K562 (cell line): ENCODE measurements around the gene NUP153. TPM values are rescaled to one million over a fixed set of nuclear protein-coding genes. Genes with fewer than 3 reads are reported as not detected.
A peak's percentile ranks its signal among the peaks of the same experiment; 100 is the strongest.

Source experiments
- ELF4 ChIP-seq: fragments of 450-650 bp; formaldehyde crosslinking; IDR thresholded peaks from 2 replicates; pipeline ENCODE4 v1.4.0; 2022; ENCODE audit warnings: missing genetic modification characterization
- ETV1 ChIP-seq: fragments of 450-650 bp; conservative IDR thresholded peaks from 2 replicates; pipeline ENCODE4 v1.6.1; 2016; ENCODE audit warnings: missing genetic modification characterization, control low read depth, low read depth, missing compliant biosample characterization
- HMG20A ChIP-seq: fragments of 450-650 bp; formaldehyde crosslinking; conservative IDR thresholded peaks from 2 replicates; pipeline ENCODE4 v1.4.0; 2020; ENCODE audit warnings: mild to moderate bottlenecking, mixed read lengths
- HNRNPH1 ChIP-seq: fragments of 200-400 bp; formaldehyde crosslinking; optimal IDR thresholded peaks from 2 replicates; pipeline ENCODE3; 2017; ENCODE audit warnings: low read depth, mild to moderate bottlenecking, low read length, moderate library complexity
- NRF1 ChIP-seq, 2 experiments: fragments of 450-650 bp; IDR thresholded peaks in 1 of 2; conservative IDR thresholded peaks in 1 of 2; 2 replicates each; pipeline ENCODE4 v1.6.1; 2014; ENCODE audit warnings: mild to moderate bottlenecking in 2 of 2
- RAD21 ChIP-seq, 2 experiments: fragments of 250-450 bp in 1 of 2; fragments of 450-650 bp in 1 of 2; sonication (Bioruptor Pico) in 1 of 2; formaldehyde crosslinking in 1 of 2; IDR thresholded peaks in 1 of 2; conservative IDR thresholded peaks in 1 of 2; 2 replicates each; pipeline versions ENCODE4 v1.4.0 to v1.8.0; 2020 to 2022; ENCODE audit warnings: mild to moderate bottlenecking in 2 of 2, moderate library complexity in 1 of 2
- RBM17 ChIP-seq: fragments of 200-400 bp; formaldehyde crosslinking; IDR thresholded peaks from 2 replicates; pipeline ENCODE4 v1.6.1; 2017; ENCODE audit warnings: low read depth, mild to moderate bottlenecking, low read length, borderline replicate concordance
- SMARCC2 ChIP-seq: fragments of 450-650 bp; IDR thresholded peaks from 2 replicates; pipeline ENCODE4 v1.6.1; 2017; ENCODE audit warnings: antibody characterized with exemption, moderate library complexity, mild to moderate bottlenecking, low read depth
- TAF15 ChIP-seq: fragments of 200-400 bp; formaldehyde crosslinking; IDR thresholded peaks from 2 replicates; pipeline ENCODE4 v1.6.1; 2017; ENCODE audit warnings: mild to moderate bottlenecking, low read depth, low read length, moderate library complexity
- ZKSCAN1 ChIP-seq: fragments of 150-350 bp; IDR thresholded peaks from 2 replicates; pipeline ENCODE4 v1.6.1; 2016; ENCODE audit warnings: low read depth, low read length
- ZNF408 ChIP-seq: fragments of 250-450 bp; sonication (Bioruptor Pico); IDR thresholded peaks from 2 replicates; pipeline ENCODE4 v1.4.0; 2020; ENCODE audit warnings: low read depth, mild to moderate bottlenecking, moderate library complexity
- polyA plus RNA-seq, 8 experiments: library from polyadenylated mRNA; depleted of rRNA in 4 of 8; stranded (reverse) in 5 of 8; unstranded in 3 of 8; fragments of >200 nt; fragmentation: Nextera tagmentation in 2 of 8; fragmentation: Illumina TruSeq in 1 of 8; extraction: Ambion mirVana in 2 of 8; extraction: Trizol in 1 of 8; gene quantifications; 2 replicates each; pipeline versions ENCODE4 v1.2.1 to v1.2.3, GENCODE V29; 2011 to 2014; ENCODE audit warnings: inconsistent platforms in 1 of 8, missing spikeins in 1 of 8
- total RNA-seq, 7 experiments: library from RNA; depleted of rRNA in 6 of 7; stranded (reverse); fragments of >200 nt in 6 of 7; fragmentation: Illumina TruSeq in 2 of 7; extraction: Trizol in 2 of 7; gene quantifications; 2 replicates each; pipeline versions ENCODE4 v1.2.1 to v1.2.3, GENCODE V29; 2011 to 2021; ENCODE audit warnings: low replicate concordance in 1 of 7
- TF ChIP-seq, protein P1 (sequence below): fragments of 450-650 bp; IDR thresholded peaks from 2 replicates; pipeline ENCODE4 v1.6.1; 2016; ENCODE audit warnings: mild to moderate bottlenecking, moderate library complexity
- TF ChIP-seq, protein P2 (sequence below): fragments of 450-650 bp; formaldehyde crosslinking; IDR thresholded peaks from 2 replicates; pipeline ENCODE4 v1.4.0; 2022; ENCODE audit warnings: missing genetic modification characterization

The NUP153 gene
- total and polyA plus RNA-seq, 9 of the 15 experiments (the other 6 are each of a cell fraction or from before 2014, with no cell fraction given): 21.9 to 110 (median 84.8) TPM

DNA sequence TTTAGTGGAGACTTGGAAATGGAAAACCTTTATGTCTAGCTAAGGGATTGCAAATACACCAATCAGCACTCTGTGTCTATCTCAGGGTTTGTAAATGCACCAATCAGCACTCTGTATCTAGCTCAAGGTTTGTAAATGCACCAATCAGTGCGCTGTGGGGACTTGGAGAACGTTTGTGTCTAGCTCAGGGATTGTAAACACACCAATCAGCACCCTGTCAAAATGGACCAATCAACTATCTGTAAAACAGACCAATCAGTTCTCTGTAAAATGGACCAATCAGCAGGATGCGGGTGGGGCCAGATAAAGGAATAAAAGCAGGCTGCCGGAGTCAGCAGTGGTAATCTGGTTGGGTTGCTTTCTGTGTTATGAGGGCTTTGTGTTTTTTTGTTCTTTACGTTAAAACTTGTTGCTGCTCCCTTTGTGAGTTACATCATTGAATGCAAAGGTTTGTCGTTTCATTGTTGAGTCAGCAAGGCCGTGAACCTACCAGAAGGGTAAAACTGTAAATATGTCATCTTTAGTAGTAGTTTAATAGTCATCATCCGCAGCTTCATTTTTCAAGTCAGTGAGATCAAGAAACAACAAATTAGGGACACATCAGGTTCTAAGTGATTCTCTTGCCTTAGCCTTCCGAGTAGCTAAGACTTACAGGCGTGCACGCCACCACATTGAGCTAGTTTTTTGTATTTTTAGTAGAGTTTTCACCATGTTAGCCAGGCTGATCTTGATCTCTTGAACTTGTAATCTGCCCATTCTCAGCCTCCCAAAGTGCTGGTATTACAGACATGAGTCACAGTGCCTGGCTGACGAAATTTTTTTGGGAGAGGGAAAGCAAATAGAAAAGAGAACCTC is 22.7 kb upstream of the NUP153 start (continued):
- TF ChIP-seq, protein P1, sequence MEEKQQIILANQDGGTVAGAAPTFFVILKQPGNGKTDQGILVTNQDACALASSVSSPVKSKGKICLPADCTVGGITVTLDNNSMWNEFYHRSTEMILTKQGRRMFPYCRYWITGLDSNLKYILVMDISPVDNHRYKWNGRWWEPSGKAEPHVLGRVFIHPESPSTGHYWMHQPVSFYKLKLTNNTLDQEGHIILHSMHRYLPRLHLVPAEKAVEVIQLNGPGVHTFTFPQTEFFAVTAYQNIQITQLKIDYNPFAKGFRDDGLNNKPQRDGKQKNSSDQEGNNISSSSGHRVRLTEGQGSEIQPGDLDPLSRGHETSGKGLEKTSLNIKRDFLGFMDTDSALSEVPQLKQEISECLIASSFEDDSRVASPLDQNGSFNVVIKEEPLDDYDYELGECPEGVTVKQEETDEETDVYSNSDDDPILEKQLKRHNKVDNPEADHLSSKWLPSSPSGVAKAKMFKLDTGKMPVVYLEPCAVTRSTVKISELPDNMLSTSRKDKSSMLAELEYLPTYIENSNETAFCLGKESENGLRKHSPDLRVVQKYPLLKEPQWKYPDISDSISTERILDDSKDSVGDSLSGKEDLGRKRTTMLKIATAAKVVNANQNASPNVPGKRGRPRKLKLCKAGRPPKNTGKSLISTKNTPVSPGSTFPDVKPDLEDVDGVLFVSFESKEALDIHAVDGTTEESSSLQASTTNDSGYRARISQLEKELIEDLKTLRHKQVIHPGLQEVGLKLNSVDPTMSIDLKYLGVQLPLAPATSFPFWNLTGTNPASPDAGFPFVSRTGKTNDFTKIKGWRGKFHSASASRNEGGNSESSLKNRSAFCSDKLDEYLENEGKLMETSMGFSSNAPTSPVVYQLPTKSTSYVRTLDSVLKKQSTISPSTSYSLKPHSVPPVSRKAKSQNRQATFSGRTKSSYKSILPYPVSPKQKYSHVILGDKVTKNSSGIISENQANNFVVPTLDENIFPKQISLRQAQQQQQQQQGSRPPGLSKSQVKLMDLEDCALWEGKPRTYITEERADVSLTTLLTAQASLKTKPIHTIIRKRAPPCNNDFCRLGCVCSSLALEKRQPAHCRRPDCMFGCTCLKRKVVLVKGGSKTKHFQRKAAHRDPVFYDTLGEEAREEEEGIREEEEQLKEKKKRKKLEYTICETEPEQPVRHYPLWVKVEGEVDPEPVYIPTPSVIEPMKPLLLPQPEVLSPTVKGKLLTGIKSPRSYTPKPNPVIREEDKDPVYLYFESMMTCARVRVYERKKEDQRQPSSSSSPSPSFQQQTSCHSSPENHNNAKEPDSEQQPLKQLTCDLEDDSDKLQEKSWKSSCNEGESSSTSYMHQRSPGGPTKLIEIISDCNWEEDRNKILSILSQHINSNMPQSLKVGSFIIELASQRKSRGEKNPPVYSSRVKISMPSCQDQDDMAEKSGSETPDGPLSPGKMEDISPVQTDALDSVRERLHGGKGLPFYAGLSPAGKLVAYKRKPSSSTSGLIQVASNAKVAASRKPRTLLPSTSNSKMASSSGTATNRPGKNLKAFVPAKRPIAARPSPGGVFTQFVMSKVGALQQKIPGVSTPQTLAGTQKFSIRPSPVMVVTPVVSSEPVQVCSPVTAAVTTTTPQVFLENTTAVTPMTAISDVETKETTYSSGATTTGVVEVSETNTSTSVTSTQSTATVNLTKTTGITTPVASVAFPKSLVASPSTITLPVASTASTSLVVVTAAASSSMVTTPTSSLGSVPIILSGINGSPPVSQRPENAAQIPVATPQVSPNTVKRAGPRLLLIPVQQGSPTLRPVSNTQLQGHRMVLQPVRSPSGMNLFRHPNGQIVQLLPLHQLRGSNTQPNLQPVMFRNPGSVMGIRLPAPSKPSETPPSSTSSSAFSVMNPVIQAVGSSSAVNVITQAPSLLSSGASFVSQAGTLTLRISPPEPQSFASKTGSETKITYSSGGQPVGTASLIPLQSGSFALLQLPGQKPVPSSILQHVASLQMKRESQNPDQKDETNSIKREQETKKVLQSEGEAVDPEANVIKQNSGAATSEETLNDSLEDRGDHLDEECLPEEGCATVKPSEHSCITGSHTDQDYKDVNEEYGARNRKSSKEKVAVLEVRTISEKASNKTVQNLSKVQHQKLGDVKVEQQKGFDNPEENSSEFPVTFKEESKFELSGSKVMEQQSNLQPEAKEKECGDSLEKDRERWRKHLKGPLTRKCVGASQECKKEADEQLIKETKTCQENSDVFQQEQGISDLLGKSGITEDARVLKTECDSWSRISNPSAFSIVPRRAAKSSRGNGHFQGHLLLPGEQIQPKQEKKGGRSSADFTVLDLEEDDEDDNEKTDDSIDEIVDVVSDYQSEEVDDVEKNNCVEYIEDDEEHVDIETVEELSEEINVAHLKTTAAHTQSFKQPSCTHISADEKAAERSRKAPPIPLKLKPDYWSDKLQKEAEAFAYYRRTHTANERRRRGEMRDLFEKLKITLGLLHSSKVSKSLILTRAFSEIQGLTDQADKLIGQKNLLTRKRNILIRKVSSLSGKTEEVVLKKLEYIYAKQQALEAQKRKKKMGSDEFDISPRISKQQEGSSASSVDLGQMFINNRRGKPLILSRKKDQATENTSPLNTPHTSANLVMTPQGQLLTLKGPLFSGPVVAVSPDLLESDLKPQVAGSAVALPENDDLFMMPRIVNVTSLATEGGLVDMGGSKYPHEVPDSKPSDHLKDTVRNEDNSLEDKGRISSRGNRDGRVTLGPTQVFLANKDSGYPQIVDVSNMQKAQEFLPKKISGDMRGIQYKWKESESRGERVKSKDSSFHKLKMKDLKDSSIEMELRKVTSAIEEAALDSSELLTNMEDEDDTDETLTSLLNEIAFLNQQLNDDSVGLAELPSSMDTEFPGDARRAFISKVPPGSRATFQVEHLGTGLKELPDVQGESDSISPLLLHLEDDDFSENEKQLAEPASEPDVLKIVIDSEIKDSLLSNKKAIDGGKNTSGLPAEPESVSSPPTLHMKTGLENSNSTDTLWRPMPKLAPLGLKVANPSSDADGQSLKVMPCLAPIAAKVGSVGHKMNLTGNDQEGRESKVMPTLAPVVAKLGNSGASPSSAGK: no peak
- no peak for TF ChIP-seq TAF15
- no peak for TF ChIP-seq HNRNPH1
- TF ChIP-seq, protein P2, sequence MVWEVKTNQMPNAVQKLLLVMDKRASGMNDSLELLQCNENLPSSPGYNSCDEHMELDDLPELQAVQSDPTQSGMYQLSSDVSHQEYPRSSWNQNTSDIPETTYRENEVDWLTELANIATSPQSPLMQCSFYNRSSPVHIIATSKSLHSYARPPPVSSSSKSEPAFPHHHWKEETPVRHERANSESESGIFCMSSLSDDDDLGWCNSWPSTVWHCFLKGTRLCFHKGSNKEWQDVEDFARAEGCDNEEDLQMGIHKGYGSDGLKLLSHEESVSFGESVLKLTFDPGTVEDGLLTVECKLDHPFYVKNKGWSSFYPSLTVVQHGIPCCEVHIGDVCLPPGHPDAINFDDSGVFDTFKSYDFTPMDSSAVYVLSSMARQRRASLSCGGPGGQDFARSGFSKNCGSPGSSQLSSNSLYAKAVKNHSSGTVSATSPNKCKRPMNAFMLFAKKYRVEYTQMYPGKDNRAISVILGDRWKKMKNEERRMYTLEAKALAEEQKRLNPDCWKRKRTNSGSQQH (CRISPR knock-in tag): no peak
- peak; percentile 86 for TF ChIP-seq SMARCC2
- 0 out of 4 replicates have a peak, but pooled peaks of 1 of the 2 experiments have one; percentile 16 for TF ChIP-seq NRF1 (conservative IDR thresholded peaks at IDR 0.05 in 1 of 2, IDR thresholded peaks at IDR 0.05 in 1 of 2)
- no peak for TF ChIP-seq ZKSCAN1
- TF ChIP-seq RBM17: no peak
- no peak for TF ChIP-seq ELF4 (CRISPR knock-in tag)
- no peak for TF ChIP-seq RAD21 (CRISPR knock-in tag; conservative IDR thresholded peaks at IDR 0.05 in 1 of 2, IDR thresholded peaks at IDR 0.05 in 1 of 2)
- TF ChIP-seq ETV1 (tag): no peak
- TF ChIP-seq ZNF408: no peak
- no peak for TF ChIP-seq HMG20A (CRISPR knock-in tag)
